Measurements from ENCODE around the gene ANKHD1.

DNA sequence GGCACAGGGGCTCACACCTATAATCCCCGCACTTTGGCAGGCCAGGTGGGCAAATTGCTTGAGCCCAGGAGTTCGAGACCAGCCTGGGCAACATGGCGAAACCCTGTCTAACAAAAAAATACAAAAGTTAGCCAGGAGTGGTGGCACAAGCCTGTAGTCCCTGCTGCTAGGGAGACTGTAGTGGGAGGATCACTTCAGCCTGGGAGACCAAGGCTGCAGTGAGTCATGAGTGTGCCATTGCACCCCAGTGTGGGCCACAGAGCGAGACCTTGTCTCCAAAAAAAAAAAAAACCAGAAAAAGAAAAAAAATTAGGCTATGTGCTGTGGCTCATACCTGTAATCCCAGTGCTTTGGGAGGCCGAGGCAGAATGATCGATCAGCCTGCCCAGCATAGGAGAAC, 87.3 kb downstream of the ANKHD1 start:
- TF ChIP-seq, protein P1, sequence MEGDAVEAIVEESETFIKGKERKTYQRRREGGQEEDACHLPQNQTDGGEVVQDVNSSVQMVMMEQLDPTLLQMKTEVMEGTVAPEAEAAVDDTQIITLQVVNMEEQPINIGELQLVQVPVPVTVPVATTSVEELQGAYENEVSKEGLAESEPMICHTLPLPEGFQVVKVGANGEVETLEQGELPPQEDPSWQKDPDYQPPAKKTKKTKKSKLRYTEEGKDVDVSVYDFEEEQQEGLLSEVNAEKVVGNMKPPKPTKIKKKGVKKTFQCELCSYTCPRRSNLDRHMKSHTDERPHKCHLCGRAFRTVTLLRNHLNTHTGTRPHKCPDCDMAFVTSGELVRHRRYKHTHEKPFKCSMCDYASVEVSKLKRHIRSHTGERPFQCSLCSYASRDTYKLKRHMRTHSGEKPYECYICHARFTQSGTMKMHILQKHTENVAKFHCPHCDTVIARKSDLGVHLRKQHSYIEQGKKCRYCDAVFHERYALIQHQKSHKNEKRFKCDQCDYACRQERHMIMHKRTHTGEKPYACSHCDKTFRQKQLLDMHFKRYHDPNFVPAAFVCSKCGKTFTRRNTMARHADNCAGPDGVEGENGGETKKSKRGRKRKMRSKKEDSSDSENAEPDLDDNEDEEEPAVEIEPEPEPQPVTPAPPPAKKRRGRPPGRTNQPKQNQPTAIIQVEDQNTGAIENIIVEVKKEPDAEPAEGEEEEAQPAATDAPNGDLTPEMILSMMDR (conservative IDR thresholded peaks at IDR 0.05; ENCODE audit: low read length) = no peak
- no peak for TF ChIP-seq EZH2phosphoT487 (IDR thresholded peaks at IDR 0.05; ENCODE audit: borderline replicate concordance)

Data from Loucy (cell line).